Activated CD4-positive, alpha-beta T cell treated with anti-CD3 and anti-CD28 coated beads, Interleukin-2, amount 50 U/mL, for 4 hours (primary cell): ENCODE results near the gene EZR.
A peak's percentile ranks its signal among the peaks of the same experiment; 100 is the strongest.

Experiments
- DNase-seq, 2 experiments: peaks; one replicate each; pipeline ENCODE4 v3.0.0-alpha.2; 2020

EZR gene

DNA sequence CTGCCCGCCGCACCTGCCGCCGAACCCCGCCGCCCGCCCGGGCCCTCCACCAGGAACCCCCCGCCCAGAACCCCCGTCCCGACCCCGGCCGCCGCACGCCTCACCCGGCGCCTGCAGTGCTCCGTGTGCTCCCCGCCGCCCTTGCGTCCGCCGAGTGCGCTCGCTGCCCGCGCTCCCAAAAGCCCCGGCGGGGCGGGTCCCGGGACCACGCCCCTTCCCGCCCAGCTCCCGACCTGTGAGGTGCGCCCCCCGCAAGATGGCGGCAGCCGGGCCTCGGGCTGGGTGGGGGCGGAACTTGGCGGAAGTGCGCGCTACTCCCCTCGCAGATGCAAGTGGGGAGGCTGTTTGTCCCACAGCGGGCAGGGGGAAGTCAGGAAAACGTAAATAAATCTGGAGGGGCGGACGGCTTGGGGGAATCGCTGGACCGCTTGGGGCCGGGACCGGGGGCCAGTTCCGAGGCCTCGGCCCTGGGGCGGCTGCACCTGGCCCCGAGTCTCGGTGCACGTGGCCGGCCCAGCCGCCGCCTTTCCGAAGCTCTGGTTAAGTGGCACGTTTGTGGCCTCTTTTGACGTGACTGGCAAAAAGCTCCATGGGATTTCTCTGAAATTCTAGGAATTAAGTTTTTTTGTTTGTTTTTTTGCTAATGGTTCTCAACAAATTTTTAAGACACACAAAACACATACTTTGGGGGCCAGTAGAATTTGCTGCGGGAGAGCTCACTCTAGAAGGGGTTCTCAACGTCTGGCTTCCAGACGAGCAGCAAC is at the start of gene EZR:
Gene EZR (minus strand): TSS at position 156 of the 764 bp plus-strand sequence. CDS start 1,275 bp downstream, outside the sequence.
- peak; percentile 80 to 83 for DNase-seq

DNA sequence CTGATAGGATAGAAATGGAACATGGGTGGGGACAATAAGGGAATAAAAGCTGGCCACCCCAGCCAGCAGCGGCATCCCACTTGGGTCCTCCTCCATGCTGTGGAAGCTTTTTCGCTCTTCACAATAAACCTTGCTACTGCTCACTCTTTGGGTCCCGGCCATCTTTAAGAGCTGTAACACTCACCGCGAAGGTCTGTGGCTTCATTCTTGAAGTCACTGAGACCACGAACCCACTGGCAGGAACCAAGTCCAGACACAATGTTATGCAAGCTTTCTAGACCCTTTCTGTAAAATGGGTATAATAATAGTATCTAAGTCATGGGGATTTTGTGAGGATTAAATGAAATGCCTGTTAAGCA is 48.9 kb upstream of the EZR start:
- DNase-seq: no peak

DNA sequence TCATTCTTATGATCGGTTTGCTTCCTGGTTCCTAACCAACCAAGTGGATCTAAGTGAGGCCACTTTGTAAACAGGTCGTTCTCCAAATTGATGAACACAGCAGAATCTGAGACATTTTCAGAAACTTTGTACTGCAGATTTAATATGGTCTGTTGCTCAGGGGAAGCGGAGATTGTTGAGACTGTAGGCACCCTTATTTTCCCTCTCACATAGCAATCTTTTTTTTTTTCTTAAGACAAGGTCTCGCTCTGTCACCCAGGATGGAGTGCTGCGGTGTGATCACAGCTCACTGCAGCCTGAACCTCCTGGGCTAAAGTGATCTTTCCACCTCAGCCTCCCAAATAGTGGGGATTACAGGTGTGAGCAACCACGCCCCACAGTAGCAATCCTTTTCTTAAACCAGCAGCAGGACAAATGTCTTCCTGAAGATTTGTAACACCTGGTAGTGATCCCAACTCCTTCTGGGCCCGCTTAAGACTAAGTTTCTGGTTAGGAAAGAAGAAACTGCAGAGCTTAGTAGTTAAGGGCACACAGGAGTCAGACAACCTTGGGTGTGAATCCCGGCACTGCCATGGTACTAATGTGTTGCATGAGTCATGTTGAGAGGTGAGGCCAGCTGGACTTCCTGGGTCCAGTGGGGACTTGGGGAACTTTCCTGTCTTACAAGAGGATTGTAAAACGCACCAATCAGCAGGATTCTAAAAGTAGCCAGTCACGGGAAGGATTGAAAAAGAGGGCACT is 48.4 kb upstream of the EZR start:
- no peak for DNase-seq

DNA sequence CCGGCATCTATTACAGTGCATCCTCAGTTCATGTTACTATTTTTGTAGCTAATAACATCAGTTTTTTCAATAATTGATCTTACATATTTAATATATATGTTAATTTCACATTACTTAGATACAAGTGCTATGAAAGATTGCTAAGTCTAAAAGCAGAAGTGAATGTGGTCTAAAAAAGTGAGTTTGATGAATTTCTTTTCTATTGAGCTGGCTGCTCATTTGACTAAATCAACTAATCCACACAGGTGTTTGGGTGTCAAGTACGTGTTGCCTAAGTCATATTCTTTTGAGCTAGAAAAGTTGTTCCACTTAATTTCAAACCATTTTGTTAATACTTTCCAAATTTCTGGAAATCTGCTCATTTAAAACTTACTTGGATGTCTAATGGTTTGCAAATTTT is 46.6 kb upstream of the EZR start:
- DNase-seq: no peak

DNA sequence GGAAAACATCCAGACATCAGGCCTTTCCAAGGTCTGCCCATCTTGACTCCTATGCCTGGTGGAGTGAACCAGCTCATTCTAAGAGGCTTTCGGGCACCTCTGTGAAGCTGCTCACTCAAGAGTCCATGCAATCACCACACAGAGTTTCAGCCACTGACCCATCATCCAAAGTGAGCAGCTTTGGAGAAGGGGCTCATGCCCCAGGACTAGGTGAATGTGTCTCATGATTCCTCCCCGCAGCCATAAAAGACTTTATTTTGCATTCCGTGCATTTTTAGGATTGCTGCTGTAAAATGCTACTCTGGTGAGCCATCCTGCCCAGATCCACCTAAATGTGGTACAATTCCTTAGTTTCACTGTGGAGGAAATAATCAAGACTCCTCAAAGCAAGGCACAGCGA is 44.5 kb upstream of the EZR start:
- no peak for DNase-seq

DNA sequence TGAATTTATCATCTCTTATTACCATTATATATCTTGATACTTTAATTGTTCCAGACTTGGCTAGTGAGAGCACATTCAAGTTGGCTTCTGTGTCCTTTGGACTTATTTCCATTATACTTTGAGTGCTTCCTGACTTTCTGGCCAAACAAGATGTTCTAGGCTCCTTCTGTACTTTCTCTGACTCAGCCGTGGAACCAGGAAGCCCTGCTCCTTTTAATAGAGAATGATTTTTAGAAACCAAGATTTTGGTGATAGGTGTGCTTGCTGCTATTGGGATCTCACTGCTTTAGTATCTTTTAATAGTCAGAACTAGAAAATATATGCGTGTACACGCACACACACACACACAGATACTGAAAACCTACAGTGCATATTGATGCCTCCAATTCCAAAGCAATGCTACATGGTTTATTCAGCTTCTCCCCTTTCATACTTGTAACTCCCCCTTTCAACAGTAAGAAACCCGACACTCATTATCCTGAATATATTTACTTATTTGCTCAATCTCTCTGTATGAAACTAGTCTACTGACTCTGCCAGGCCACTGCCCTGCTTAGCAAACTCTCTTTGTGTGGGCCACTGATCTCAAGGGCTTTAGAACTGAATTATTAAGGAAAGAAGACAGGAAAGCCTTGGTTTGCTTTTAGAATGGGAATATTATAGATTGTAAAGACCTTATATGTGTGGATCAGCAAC is 42.7 kb upstream of the EZR start:
- no peak for DNase-seq

DNA sequence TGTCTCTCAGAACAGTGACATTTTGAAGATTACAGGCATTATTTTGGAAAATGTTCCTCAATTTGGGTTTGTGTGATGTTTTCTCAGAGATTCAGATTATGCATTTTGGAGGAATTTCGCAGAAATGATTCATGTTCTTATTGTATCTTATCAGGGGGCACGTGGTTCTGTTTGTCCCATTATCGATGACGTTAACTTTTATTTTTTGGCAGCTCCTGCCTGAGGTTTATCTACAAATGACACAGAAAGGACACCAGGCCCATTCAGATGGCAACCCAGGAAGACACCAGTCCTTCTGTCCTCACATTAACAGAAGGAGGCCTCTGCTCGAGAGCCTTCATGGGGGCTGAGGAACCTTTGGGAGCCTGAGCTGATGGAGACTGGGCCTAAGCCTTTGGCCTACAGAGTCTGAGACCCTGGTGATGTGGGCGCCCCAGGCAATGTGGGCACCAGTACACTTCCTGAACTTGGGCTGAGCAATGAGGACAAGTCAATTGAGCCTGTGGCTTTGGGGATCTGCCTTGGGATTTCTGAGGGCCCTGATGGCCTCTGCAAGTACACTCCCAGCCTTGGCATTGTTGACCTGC is 41.2 kb upstream of the EZR start:
- DNase-seq: no peak

DNA sequence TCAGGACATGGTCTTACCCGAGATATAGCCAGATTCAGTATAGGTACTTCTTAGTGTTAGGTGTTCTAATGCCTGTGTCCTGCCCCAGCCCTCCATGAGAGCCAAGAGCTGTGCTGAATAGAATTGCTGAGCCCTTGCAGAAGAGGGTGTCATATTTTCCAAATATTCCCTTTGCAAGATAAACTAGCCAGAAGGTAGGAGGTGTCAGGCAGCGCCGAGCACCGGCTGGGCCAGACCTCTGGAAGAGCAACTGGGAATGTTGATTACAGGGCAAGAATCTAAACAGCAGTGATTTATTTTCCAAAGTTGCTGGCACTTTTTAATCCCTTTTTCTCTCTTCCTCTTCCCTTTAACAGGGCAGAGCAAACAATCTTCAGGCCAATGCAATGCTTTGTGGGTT is 37.1 kb upstream of the EZR start:
- DNase-seq: no peak

DNA sequence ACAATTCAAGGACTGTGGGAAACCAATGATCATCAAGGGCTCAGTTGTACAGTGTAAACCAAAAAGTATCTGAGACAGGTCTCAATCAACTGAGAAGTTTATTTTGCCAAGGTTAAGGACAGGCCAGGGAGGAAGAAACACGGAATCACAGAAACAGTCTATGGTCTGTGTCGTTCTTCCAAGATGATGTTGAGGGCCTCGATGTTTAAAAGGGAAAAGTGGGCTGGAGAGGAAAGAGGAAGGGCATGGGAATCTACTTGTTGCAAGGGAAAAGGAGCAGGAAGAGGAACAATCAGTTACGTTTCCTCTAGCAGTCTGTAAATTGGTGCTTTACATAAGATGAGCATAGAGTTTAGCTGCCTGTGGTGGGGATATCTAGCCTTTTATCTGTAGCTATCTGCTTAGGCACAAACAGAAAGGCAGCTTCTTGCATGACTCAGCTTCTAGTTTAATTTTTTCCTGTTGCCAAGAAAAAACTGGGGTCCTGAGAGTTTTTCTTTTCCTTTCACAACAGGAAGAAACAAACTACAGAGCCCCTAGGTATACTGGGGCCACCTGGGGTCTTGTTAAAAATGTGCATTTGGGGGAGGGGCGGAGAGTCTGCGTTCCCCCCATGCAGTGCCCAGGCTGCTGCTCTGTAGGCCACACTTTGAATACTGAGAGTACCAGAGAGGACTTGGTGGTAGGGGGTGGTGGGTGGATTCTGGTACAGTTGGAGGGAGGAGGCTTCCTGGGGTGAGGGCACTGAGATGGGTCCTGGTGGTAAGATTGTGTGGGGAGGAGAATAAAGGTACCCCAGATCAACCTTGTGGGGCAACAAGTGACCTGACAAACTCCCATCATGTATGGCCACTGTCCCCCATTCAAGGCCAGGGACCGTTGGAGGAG is 35.3 kb upstream of the EZR start:
- DNase-seq: no peak

DNA sequence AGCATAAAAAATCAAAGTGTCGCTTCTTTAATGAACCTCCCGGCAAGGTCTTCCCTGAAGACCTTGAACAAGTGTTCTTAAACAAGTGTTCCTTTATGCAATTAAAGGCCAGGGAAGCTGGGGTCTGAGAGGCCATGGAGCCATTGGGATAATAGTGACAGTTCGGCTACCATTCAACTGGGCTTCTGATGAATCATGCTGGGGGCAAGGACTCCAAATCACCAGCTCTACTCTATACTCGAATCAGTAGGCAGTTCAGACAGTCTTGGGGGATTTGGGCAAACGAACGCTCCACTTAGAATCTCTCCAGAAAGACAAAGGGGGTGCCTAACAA is 34.7 kb upstream of the EZR start:
- no peak for DNase-seq

DNA sequence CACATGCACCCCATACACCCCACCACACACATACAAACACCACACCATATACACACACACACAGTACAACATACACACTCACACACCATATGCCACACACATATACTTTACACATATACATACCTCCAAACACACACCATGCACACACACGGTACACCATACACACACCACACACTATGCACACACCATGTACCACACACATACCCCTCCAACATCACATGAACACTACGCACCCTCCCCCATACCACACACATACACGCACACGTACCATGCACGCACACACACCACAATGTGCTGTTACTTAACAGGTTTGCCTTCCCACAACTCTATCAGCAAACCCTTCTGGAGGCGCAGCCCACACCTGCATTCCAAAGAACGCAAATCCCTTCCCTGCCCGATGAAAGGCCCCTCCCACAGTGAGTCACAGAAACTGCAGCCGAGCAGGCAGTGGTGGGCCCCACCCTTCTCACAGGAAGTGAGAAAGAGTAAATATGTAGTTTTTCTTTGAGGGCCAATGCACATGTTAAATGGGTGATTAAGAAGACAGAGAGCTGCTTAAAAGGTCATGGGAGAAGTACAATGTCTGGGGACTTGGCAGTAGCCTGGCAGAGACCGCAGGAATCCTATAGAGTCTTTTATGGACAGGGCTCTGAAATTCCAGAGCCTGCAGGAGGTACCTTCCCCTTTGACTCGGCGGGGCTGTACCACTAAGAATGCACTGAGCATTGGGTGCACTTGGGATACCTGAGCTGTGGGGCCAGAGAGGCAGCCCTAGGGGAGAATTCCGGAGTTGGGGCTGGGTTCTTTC is 34.1 kb upstream of the EZR start:
- peak; percentile 85 to 86 for DNase-seq

DNA sequence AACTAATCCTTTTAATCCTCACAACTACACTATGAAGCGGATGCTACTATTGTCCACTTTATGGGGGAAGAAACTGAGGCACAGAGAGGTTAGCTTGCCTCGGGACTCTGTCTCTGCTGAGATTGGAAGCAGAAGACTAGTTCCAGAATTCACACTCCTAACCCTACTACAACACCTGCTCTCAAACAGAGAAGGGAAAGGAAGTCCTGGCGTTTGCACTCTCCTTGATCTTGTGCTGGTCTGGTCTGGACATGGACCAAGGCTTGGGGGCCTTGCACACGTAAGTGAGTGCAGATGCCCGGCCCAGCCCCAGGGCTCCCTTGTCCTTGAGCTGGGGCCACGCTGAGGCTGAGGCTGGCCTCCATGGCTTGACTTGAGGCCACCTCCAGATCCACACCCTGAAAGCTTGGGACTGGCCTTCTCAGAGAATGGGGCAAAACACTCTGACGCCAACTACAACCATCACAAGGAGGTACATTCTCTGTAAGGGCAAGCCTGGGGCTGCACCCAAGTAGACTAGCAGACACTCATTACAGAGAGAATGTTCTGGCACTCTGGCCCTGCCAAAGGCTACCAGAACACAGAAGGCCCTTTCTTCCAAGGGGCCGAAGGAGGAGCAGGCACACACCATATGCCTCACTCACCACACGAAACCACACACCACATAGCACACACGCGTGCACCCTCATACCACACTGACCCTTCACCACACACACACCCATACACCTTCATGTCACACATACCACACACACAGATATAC is 33.3 kb upstream of the EZR start:
- DNase-seq: no peak

DNA sequence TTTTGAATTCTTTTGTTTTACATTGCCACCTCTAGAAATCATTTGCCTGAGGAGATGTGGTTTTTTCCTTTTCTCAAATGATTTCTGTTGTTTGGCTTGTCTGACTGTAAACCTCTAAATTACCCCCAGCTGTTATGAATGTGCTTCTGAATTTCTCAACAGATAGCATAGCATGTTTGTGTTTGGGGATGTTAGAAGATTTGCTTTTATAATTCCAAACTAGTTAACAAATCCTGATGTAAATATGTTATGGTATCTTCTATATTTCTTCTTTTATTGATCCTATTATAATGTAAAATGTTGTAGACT is 31.6 kb upstream of the EZR start:
- no peak for DNase-seq

DNA sequence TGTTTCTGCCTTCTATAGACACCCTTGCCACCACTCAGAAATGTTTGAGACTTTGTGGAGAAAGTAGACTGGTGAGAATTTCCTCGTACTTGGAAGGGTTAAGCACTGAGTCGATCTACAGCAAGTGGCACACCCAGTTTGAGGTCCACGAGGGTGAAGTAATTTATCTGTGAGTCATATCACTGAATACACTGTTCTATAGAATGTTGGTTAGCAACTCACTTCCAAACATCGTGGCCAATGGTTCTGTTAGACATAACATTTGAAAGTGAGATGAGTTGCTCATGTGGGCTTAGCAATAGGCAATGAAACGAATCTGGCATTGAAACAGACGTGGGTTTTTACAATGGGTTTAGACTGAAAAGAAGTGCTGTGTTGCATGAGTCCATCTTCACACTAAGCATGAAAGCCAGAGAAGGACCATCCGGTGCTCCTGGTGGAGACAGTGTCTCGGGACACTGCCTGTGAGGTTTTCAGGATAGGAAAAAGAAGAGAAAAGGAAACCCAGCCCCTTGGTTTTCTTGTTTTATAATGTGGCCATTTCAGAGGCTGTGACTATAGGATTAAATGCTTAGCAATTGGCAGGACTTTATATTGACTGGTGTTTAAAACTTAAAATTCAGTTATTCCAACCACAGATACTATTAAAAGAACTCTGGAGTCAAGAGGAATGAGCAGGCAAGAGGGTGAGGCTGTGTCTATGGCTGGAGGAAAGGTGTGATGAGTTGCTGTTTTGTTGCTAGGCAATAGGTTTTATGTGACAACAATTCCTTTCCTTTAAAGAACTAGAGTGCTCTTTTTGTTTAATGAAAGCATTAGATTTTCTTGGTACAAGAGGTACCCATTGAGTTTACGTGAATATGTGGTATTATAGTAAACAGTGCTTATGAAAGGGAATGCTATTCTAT is 31.0 kb upstream of the EZR start:
- DNase-seq: peak; percentile 48 to 56

DNA sequence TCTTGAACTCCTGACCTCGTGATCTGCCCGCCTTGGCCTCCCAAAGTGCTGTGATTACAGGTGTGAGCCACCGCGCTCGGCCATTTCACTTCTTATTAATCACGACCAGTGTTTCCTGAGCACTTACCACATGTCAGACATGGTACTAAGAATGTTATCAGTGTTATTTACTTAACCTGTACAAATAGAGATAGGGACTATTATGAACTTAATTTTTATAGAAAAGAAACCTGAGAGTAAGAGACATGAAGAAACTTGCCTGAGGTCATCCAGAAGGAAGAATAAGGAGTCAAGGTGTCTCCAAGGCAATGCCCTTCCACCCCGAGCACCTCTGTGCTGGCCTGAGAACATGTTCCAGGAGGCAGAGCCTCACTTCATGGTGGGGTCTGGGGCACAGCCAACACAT is 29.3 kb upstream of the EZR start:
- no peak for DNase-seq

DNA sequence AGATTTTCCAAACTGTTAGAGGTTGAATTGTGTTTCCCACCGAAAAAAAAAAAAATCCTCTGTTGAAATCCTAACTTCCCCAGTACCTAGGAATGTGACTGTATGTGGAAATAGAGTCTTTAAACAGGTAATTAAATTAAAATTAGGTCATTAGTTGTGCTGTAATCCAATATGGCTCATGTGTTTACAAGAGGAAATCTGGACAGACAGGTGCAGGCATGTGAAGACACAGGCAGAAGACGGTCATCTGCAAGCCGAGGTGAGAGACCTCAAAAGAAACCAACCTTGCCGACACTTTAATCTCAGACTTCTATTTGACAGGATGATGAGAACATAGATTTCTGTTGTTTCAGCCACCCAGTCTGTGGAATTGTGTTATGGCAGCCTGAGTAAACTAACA is 28.6 kb upstream of the EZR start:
- no peak for DNase-seq

DNA sequence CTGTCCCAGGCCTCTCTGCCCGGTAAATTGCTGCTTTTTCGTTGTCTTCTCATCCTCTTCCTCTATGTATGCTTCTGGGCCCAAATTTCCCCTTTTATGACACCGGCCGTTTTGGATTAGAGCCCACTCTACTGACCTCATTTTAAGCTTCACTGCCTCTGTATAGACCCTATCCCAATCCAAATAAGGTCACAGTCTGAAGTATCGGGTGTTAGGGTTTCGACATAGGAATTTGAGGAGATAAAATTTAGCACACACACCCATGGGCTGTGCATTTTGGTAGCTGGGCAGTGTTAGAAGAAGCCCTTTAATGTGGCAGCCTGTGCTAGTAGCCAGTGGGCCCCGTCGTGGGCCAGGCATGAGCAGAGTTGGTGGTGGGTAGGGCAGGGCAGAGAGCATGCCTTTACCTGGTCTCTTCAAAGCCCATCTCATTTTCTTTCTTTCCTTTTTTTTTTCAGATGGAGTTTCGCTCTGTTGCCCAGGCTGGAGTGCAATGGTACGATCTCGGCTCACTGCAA is 27.9 kb upstream of the EZR start:
- DNase-seq: no peak

DNA sequence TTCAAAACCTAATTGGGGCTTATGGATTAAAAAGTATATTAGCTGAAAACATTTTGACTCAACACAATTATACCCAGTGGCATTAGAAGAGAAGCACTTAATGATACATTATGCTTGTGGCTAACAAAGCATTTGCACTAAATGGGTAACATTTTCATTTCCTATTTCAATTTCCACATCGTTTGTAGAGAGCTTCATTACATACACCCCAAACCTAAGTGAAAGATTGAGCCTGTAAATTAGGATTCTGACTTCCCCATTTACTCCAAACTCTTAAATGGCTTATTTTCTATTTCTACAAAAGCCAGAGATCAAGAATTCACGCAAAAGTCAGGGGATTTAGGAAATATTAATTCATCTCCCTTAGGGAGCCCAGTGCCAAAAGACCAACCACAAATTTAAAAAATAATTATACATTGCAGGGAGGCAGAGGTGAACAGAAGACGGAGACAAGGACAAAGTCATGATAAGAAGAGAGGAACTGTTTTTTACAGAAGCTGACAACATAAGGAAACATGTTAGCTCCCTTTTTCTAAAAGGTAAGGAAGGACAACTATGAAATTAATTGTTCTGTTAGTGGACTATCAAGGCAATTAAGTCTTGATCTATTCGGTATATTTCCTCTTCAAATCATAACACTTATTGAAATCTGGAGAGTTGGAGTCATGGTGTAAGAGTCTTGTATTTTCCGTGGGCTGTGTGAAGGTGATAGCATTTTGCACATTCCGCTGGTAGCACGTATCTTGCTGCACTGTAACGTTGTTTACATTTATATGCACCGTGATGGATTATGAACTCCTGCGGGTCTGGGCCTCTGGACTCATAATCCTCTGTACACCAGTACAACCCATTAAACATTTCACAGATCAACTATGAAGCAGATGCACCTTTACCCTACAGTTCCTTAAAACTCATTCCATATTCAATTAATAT is 24.8 kb upstream of the EZR start:
- DNase-seq: no peak

DNA sequence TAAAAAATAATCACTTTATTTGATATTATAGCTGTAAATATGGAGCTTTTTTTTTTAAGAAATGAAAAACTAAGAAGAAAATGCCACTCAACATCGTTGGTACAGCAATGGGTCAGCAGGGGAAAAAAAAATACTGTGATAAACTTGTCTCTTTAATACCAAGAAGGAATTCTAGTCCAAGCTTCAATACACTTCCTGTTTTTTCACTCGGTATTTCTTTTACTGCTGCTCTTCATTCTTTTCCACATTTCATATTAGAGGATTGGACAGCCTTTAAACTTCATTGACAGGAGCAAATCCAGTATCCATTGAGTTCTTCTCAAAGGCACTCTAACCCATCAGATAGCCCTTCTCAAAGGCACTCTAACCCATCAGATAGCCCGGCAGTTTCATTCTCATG is 22.2 kb upstream of the EZR start:
- no peak for DNase-seq
